ENCODE data around the gene ID4. TPM values are rescaled to one million over a fixed set of nuclear protein-coding genes. Genes with fewer than 3 reads are reported as not detected.

ID4 gene
- total and polyA plus RNA-seq, 2 donors (not counting 3 experiments of a cell fraction or from before 2014, with no cell fraction given): not detected

DNA sequence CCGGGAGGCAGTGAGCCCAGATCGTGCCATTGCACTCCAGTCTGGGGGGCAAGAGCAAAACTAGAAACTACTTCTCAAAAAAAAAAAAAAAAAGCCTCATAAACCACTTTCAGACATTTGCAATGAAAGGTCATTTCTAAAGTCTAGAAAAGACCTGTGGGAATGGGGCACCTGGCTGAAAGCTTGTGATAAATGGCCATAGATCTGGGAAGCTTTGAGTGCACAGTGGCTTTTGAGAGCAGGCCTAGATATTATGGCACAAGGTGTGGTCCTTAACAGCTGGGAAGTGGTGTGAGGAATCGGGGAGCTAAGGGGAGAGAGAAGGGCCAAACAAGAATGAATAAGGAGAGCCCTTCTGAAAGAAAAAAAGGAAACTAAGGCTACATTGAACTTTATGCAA is 33.2 kb downstream of the ID4 start:
- POLR2A ChIA-PET: no interaction called here
- no peaks in the 10 kb centered on the region for H3K4me1 ChIP-seq (ENCODE audit: control insufficient read depth, extremely low read depth, insufficient read depth, low read length)
- no peak overlapping the region for H3K4me2 ChIP-seq (ENCODE audit: insufficient read depth, low read length)
- TF ChIP-seq, protein P1, sequence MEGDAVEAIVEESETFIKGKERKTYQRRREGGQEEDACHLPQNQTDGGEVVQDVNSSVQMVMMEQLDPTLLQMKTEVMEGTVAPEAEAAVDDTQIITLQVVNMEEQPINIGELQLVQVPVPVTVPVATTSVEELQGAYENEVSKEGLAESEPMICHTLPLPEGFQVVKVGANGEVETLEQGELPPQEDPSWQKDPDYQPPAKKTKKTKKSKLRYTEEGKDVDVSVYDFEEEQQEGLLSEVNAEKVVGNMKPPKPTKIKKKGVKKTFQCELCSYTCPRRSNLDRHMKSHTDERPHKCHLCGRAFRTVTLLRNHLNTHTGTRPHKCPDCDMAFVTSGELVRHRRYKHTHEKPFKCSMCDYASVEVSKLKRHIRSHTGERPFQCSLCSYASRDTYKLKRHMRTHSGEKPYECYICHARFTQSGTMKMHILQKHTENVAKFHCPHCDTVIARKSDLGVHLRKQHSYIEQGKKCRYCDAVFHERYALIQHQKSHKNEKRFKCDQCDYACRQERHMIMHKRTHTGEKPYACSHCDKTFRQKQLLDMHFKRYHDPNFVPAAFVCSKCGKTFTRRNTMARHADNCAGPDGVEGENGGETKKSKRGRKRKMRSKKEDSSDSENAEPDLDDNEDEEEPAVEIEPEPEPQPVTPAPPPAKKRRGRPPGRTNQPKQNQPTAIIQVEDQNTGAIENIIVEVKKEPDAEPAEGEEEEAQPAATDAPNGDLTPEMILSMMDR (IDR thresholded peaks at IDR 0.05; ENCODE audit: extremely low read depth in 1 of 2, insufficient read depth in 1 of 2, low read depth in 1 of 2, low read length in 2 of 2): no peak
- no peak for TF ChIP-seq MYC (IDR thresholded peaks at IDR 0.05; ENCODE audit: low read depth, low read length)
- no peak for TF ChIP-seq FOS (IDR thresholded peaks at IDR 0.05; ENCODE audit: borderline replicate concordance, insufficient read depth, low read length)
- no peak for TF ChIP-seq EZH2 (IDR thresholded peaks at IDR 0.05; ENCODE audit: borderline replicate concordance, low read depth, low read length, severe bottlenecking)
- TF ChIP-seq, protein P2, sequence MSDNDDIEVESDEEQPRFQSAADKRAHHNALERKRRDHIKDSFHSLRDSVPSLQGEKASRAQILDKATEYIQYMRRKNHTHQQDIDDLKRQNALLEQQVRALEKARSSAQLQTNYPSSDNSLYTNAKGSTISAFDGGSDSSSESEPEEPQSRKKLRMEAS (IDR thresholded peaks at IDR 0.05; ENCODE audit: insufficient read depth, insufficient read length): no peak
- TF ChIP-seq JUN (IDR thresholded peaks at IDR 0.05; ENCODE audit: borderline replicate concordance, insufficient read depth, insufficient read length, low read depth): no peak
- no peak for TF ChIP-seq GATA2 (IDR thresholded peaks at IDR 0.05; ENCODE audit: insufficient read depth, insufficient read length, low read depth, low read length)
- no peak for TF ChIP-seq POLR2A (IDR thresholded peaks at IDR 0.05; ENCODE audit: low read depth, low read length)
- TF ChIP-seq POLR2AphosphoS5 (IDR thresholded peaks at IDR 0.05; ENCODE audit: insufficient read depth, low read depth, low read length): no peak
- no peak overlapping the region for H3K9ac ChIP-seq (replicated peaks; ENCODE audit: extremely low read depth, insufficient read depth, low read length)
- H3K9me1 ChIP-seq (replicated peaks; ENCODE audit: control insufficient read depth, extremely low read depth, insufficient read depth, low read length): no peaks in the 10 kb centered on the region
- no peaks in the 10 kb centered on the region for H3K79me2 ChIP-seq (ENCODE audit: control insufficient read depth, insufficient read depth, low read length)
- H3K36me3 ChIP-seq (ENCODE audit: control insufficient read depth in 2 of 2, extremely low read depth in 1 of 2, insufficient read depth in 2 of 2, low read length in 2 of 2): no peaks in the 10 kb centered on the region
- FAIRE-seq (no peak), DNase-seq (ENCODE audit: low read depth, low spot score) (no peak)
- H3K9me3 ChIP-seq (replicated peaks; ENCODE audit: control insufficient read depth, insufficient read depth, low read length): no peaks in the 10 kb centered on the region
- CTCF ChIA-PET: interaction anchor here (0.6 kb wide), 1 partner anchor 427 kb away, joined by 3 read pairs; no protein-coding TSS in a partner anchor
- BruUV-seq (replicated peaks): no TSS peak
- H3K27me3 ChIP-seq (ENCODE audit: control insufficient read depth in 2 of 2, insufficient read depth in 2 of 2, low read length in 2 of 2): no peaks in the 10 kb centered on the region
- no peak overlapping the region for H2AFZ ChIP-seq (ENCODE audit: low read depth, low read length)
- H3K27ac ChIP-seq (ENCODE audit: insufficient read depth, low read depth, low read length): no peak overlapping the region
- H4K20me1 ChIP-seq (replicated peaks; ENCODE audit: control insufficient read depth, extremely low read depth, insufficient read depth, low read length): no peaks in the 10 kb centered on the region
- dilution Hi-C loops (cut with MboI; ENCODE audit: extremely low pct_ligation_motif_present, low sequenced_read_pairs) (no loop called here), intact Hi-C loops (cut with micrococcal nuclease) (no loop called here)
- H3K4me3 ChIP-seq (replicated peaks in 1 of 3; ENCODE audit: insufficient read depth in 1 of 3, low read depth in 1 of 3, low read length in 3 of 3): no peak overlapping the region

Measured in endothelial cell of umbilical vein (primary cell).